GM18517 (cell line): ENCODE data around the gene STK32C.
"Not testable (repeated sequence)": the region's sequence is repeated elsewhere in the genome, so short reads cannot be mapped to it uniquely, and the experiment has no call there.

Experiments used
- ATAC-seq: cut with Tn5 transposase; IDR thresholded peaks from one replicate; pipeline ENCODE4 v1.9.1; 2021; ENCODE audit warnings: mild to moderate bottlenecking, moderate library complexity; ENCODE audit not compliant: unreplicated experiment

STK32C gene

DNA sequence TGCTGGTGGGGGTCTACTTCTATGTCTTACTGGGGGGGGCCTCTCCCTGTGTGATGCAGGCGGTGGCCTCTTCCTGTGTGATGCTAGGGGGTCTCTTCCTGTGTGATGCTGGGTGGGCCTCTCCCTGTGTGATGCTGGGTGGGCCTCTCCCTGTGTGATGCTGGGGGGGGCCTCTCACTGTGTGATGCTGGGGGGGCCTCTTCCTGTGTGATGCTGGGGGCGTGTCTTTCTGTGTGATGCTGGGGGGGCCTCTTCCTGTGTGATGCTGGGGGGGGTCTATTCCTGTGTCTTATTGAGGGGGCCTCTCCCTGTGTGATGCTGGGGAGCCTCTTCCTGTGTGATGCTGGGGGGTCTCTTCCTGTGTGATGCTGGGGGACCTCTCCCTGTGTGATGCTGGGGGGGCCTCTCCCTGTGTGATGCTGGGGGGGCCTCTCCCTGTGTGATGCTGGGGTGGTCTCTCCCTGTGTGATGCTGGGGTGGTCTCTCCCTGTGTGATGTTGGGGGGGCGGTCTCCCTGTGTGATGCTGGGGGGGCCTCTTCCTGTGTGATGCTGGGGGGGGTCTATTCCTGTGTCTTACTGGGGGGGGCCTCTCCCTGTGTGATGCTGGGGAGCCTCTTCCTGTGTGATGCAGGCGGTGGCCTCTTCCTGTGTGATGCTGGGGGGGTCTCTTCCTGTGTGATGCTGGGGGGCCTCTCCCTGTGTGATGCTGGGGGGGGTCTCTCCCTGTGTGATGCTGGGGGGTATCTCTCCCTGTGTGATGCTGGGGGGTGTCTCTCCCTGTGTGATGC, 146.7 kb downstream of the STK32C start:
- not testable (repeated sequence) for ATAC-seq

DNA sequence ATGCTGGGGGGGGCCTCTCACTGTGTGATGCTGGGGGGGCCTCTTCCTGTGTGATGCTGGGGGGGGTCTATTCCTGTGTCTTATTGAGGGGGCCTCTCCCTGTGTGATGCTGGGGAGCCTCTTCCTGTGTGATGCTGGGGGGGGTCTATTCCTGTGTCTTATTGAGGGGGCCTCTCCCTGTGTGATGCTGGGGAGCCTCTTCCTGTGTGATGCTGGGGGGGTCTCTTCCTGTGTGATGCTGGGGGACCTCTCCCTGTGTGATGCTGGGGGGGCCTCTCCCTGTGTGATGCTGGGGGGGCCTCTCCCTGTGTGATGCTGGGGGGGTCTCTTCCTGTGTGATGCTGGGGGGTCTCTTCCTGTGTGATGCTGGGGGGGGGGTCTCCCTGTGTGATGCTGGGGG, 147.5 kb downstream of the STK32C start:
- ATAC-seq: not testable (repeated sequence)

GRCh38 chr10:132159302-132160230, 148.2 kb downstream of the STK32C start:
- ATAC-seq: not testable (repeated sequence)

- ATAC-seq: no peak
These were observed 148.9 kb downstream of the STK32C start for GRCh38 chr10:132158823-132159222.

DNA sequence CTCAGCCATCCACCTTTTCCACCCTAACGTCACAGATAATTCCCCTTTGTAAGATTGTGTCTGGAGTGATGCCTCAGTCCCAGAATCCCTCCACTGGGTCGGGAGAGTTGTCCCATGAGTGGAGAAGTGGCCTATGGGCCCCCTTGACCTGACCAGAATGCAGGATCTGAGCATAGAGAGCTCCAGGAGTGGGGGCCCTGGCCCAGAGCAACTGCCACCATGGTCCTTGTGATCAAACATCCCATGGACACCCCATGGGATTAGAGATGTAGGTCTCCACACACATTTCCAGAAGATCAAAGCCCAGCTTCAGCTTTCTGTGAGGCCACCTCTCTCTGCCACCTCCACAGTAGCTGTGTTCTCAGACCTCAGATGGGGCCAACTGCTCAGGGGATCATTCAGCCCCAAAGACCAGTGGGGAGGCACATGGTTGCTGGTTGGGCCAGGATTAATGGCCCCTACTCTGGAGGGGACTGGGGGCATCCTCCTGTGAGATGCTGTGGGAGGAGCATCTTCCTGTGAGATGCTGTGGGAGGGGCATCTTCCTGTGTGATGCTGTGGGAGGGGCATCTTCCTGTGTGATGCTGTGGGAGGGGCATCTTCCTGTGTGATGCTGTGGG, 149.5 kb downstream of the STK32C start:
- no peak for ATAC-seq
